CD4-positive, alpha-beta T cell treated with Interferon gamma for 1 hour (primary cell): Measurements from ENCODE around the gene MTX1.
A peak's percentile ranks its signal among the peaks of the same experiment; 100 is the strongest.
"Not testable (repeated sequence)": the region's sequence is repeated elsewhere in the genome, so short reads cannot be mapped to it uniquely, and the experiment has no call there.

Source experiments
- DNase-seq: peaks from one replicate; pipeline ENCODE4 v3.0.0-alpha.2; 2020

MTX1 gene

DNA sequence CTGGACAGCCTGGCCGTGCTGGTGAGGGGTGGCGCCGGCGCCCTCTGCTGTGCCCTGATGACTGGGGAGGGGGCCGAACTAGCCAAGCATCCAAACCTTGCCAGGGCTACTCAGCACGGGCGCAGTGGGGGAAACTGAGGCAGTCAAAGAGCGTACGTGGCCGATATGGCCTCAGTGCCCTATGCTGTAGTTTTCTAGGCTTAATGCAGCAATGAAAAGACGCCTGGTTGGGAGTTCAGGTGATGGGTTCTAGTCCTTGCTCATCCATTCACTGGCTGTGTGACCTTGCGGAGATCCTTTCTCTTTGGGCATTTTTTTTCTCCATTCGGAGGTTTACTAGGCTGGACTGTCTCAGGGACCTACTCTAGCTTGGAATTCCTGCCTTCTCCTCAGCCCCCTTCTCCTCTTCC, 822 bp downstream of the MTX1 start:
- no peak for DNase-seq

DNA sequence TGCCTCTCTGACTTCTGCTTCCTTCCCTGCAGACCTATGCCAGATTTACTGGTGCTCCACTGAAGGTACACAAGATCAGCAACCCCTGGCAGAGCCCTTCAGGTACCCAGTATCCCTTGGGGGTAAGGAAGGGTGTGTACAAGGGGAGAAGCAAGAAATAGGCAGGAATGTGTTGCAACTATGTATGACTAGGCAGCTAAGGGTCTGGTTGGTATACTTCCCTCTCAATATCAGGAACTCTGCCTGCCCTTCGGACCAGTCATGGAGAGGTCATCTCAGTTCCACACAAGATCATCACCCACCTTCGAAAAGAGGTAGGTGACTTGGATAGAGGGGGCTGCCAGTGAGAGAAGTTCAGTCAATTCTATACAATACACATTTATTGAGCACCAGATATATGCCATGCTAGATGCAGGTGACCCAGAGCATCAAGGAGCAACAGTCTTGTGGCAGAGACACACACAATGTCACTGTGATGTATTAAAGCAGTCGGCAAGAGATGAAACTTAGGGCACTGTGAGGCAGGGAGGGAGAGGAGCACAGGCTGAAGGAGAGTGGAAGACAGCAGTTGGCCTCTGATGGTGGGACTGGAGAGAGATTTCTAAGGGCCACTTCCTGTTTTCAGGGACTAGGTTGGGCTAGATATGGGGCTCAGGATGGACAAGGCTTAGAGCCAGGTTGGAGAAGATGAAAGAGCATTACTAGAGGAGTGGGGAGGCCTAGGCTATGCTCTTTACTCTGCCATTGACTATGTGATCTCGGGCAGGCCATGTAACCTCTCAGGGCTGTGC, 2.0 kb downstream of the MTX1 start:
- DNase-seq, result peak; percentile 35

DNA sequence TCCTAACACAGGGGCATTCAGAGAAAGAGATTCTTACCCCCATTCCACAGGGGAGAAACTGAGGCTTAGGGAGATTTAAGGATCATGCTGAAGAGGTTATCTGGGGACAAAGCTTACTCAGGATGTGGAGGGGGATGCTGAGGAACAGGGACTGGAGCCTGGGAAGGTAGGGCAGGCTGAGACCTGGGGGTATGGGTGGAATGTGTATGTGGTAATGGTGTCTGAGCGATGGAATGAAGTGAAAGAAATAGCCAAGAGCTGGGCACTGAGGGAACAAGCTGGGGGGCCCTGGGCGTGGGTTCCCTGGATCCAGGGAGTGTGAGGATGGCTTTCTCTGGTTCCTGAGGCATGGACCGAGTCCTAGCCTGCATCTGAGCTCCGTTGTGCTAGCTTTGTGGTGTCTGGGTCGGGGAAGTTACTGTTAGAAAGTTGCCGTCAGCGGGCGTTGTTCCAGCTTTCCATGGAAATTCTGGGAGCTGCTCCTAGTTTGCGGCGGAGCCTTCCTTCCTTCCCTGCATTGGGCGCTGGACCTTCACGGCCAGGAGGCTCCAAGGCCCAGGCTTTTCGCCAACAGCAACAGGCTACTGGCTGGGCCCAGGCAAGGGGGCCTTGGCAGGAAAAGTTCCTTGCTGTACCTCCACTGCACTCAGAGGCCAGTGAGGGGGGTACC, 3.0 kb downstream of the MTX1 start:
- DNase-seq, result not testable (repeated sequence)

DNA sequence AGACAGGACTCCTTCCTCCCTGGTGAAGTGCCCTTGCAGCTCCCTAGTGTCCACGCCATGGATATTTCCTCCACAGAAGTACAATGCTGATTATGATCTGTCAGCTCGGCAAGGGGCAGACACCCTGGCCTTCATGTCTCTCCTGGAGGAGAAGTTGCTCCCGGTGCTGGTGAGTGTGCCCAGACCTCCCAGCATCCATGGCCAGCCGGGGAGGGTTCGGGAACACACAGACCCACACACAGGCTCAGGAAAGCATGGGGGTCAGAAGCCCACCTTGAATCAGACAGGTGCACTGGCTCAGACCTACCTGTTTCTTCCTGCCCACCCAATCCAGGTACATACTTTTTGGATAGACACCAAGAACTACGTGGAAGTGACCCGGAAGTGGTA, 3.6 kb downstream of the MTX1 start:
- not testable (repeated sequence) for DNase-seq

DNA sequence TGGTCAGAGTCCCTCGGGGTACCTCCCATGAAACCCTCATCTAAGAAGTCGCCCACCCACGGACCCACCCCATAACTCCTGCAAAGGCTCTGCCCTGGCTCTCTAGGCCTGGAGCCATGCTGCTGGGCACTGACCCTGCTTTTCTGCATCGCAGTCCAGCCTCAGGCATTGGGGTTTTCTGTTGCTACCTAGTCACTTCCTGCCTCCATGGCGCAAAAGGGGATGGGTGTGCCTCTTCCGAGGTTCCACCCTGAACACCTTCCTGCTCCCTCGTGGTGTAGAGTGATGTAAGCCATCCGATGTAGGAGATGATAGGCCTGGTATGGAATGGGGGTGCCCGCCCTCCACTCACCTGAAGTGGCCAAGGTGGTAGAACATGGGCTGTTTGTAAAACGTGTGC, 6.2 kb downstream of the MTX1 start:
- DNase-seq, result not testable (repeated sequence)

DNA sequence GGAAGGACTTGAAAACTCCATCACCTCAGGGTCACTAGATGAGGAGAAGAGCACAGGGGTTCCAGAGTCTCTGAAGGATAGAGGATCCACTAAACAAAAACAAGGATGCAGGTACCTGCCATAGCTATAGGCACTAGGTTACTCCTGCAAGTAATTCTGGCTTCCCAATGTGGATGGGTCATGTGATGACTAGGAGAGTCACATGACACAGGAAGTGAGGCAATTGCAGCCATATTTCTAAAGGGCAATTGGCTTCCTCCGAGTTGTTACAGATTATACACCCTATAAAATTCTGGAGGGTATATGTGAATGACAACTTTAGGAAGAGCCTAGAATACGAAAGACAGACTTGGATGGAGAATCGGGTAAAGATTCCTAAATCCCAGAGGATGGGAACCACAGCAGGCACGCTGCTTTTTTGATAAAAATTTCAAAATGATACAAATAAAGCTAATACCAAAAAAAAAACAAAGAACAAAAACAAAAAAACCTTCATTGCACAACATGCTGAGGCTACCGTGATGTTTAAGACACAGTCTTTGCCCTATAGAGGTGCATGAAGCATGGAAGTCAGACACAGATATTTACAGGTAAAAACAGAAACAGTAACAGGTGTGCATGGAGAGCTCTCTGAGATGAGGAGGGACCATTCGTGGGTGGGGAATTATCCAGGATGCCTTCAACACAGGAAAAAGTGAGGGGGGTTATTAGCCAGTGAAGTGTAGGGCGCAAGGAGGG, 10.5 kb downstream of the MTX1 start:
- no peak for DNase-seq

DNA sequence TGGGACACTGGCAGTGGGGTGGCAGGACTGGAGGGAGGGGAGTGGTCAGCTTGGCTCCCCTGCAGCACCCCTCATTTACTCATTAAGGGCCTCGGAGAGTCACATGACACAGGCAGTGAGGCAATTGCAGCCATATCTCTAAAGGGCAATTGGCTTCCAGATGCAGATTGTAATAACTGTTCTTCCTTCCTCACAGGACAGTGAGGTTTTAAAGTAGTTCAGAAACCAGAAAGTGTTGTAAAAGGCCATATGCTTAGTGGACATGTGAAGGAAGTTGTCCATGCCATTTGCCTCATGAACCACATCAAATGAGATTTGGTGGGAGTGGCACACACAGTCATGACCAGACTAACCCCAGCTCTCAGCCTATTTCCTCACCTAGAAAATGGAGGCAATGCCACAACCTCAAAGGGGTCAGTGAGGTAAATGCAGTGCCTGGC, 11.1 kb downstream of the MTX1 start:
- peak; percentile 44 for DNase-seq

DNA sequence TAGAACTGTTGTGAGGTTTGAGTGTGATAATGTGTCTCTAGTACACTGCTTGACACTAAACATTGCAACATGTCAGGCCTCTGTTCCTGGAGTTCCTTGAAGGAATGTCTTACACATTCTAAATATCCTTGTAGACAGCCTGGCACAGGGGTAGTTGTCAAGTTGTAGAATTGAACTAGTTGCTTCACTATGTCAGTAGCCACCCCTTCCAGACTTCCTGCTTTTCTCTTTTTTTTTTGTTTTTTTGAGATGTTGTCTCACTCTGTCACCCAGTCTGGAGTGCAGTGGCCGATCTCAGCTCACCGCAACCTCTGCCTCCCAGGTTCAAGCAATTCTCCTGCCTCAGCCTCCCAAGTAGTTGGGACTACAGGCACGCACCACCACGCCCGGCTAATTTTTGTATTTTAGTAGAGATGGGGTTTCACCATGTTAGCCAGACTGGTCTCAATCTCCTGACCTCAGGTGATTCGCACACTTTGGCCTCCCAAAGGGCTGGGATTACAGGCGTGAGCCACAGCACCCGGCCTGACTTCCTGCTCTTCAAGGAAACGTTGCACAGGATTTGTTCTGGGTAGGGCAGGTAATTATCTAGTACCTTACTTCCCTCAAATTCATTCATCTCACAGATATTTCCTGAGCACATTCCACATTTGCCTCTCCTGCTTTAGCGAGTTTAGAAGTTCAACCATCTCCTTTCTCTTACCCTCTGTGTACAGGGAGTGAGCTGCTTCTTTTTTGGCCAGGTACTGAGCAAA, 11.9 kb downstream of the MTX1 start:
- DNase-seq, result not testable (repeated sequence)

DNA sequence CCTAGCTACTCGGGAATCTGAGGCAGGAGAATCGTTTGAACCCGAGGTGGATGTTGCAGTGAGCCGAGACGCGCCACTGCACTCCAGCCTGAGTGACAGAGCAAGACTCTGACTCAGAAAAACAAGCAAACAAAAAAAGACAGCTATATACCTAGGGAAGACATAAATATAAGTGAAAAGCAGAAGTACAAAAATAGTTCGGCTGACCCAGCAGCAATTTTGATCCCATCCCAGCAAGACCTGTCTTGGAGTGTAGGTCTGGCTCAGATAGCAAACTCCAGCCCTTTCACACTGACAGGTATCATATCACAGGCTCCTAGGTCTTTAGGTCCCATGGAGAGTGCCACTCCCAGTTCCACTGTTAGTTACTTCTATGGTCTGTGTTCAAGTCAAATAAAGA, 14.6 kb downstream of the MTX1 start:
- no peak for DNase-seq

DNA sequence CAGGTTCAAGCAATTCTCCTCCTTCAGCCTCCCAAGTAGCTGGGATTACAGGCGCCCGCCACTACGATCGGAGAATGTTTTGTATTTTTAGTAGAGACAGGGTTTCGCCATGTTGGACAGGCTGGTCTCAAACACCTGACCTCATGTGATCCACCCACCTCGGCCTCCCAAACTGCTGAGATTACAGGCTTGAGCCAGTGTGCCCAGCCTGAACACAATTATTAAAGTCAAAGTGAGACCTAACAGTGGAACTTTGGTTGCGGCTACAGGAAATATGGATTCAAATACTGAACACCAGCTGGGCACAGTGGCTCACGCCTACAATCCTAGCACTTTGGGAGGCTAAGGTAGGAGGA, 16.9 kb downstream of the MTX1 start:
- DNase-seq, result not testable (repeated sequence)

DNA sequence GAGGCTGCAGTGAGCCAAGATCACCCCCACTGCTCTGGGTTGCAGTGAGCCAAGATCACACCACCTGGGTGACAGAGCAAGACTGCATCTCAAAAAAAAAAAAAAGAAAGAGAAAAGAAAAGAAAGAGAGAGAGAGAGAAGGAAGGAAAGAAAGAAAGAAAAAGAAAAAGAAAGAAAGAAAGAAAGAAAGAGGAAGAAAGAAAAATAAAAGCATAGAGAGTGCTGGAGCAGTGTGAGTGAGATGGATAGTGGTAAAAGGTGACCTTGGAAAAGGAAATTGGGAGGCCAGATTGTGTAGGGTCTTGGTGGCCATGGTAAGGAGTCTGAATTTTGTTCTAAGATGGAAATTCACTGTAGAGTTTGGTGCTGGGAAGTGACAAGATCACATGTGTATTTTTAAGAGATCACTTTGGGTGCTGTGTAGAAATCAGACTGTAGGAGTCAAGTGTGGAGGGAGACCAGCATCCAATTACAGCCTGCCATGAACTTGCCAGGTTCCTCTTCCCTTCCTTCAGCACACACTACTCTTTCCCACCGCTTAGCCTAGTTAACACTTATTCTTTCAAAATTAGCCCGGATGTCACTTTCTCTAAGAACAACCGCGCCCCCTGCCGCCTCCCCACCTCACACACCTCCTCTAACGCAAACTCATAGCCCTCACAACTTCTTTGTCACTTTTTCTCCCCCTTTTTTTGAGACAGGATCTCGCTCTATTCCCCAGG, 17.9 kb downstream of the MTX1 start:
- DNase-seq, result peak; percentile 84

DNA sequence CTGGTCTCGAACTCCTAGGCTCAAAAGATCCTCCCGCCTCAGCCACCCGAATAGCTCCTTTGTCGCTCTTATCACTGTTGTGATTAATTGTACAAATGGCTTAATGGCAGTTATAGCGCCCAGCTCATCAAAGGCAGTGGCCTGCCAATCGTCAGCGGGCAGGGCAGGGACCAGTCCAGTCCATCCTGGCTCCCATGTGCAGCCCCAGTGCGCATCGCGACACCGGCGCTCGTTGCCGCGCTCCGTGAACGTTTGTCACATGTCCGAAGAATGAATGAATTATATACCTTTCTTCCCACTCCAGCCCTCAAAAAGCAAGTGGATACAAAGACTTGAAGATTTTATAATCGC, 18.4 kb downstream of the MTX1 start:
- no peak for DNase-seq

DNA sequence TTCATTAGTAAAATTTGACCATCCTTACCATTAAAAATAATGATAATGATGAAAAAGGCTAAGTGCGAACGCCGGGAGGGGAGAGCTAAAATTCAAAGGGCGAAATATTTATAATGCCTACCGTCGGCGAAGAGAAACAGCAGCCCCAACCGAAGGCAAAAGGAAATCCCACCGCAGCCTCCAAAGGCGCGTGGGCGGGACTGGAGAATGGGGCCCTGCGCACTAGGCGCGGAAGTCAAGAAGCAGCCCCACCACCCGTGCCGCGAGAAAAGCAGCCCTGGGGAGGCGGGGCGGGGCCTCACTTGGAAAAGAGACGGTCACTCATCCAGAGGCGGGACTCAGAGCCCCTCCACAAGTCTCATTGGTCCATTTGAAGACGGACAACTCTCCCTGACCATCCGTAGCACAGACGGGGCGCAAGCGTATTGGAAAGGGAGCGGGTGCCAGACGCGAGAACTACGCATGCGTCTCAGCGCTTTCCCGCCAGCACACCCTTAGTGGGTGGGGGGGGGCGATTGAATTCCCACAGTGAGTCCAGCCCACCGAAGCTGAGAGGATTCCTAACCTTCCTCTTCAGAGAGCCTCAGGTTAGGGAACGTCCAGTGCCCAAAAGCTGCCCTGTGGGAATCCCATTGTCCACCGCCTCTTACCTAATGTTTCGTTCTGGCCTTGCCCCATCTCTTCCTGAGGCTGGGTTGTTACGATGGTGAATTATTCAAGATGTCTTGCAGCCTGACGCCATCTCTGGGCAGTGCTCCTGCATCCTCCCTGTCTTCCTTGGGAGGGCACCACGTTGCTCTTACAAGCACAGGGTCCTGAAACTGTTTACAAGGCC, 19.0 kb downstream of the MTX1 start:
- DNase-seq, result peak; percentile 99

DNA sequence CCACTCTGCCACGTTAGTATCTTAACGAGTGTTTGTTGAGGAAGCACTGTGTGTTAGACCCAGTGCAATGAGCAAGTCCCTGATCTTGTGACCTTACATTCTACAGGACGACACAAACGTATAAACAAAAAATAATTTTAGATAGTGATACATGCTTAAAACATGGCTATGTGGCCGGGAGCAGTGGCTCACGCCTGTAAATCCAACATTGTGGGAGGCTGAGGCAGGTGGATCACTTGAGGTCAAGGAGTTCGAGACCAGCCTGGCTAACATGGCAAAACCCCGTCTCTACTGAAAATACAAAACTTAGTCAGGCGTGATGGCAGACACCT, 19.6 kb downstream of the MTX1 start:
- DNase-seq, result no peak

DNA sequence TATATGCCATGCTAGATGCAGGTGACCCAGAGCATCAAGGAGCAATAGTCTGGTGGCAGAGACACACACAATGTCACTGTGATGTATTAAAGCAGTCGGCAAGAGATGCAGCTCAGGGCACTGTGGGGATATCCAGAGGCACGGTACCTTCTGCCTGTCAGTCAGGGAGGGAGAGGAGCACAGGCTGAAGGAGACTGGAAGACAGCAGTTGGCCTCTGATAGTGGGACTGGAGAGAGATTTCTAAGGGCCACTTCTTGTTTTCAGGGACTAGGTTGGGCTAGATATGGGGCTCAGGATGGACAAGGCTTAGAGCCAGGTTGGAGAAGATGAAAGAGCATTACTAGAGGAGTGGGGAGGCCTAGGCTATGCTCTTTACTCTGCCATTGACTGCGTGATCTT, 22.8 kb downstream of the MTX1 start:
- DNase-seq, result not testable (repeated sequence)

DNA sequence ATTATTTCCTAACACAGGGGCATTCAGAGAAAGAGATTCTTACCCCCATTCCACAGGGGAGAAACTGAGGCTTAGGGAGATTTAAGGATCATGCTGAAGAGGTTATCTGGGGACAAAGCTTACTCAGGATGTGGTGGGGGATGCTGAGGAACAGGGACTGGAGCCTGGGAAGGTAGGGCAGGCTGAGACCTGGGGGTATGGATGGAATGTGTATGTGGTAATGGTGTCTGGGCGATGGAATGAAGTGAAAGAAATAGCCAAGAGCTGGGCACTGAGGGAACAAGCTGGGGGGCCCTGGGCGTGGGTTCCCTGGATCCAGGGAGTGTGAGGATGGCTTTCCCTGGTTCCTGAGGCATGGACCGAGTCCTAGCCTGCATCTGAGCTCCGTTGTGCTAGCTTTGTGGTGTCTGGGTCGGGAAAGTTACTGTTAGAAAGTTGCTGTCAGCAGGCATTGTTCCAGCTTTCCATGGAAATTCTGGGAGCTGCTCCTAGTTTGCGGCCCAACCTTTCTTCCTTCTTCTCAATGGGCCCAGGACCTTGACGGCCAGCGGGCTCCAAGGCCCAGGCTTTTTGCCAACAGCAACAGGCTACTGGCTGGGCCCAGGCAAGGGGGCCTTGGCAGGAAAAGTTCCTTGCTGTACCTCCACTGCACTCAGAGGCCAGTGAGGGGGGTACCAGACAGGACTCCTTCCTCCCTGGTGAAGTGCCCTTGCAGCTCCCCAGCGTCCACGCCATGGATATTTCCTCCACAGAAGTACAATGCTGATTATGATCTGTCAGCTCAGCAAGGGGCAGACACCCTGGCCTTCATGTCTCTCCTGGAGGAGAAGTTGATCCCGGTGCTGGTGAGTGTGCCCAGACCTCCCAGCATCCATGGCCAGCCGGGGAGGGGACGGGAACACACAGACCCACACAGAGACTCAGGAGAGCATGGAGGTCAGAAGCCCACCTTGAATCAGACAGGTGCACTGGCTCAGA, 23.8 kb downstream of the MTX1 start:
- not testable (repeated sequence) for DNase-seq

DNA sequence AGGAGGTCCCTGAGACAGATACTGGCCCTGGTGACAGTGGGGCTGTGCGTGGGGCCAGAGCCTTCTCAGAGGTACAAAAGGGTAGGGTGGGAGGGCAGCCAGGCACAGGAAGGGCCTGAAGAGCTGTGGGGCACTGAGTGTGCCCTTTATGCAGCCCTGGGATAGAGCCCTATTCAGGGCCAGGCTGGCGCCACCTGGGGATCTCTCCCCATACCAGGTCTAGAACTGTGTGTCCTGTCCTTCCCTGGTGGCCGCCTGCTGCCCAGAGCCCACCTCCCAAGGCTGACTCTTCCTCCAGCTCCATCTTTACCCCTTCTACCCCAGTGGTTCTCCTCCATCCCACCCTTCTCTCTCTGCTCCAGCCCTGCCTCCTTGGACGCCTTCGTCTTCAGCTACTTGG, 25.0 kb downstream of the MTX1 start:
- DNase-seq, result not testable (repeated sequence)

DNA sequence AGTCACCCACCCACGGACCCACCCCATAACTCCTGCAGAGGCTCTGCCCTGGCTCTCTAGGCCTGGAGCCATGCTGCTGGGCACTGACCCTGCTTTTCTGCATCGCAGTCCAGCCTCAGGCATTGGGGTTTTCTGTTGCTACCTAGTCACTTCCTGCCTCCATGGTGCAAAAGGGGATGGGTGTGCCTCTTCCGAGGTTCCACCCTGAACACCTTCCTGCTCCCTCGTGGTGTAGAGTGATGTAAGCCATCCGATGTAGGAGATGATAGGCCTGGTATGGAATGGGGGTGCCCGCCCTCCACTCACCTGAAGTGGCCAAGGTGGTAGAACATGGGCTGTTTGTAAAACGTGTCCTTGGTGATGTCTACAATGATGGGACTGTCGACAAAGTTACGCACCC, 26.9 kb downstream of the MTX1 start:
- DNase-seq, result not testable (repeated sequence)

DNA sequence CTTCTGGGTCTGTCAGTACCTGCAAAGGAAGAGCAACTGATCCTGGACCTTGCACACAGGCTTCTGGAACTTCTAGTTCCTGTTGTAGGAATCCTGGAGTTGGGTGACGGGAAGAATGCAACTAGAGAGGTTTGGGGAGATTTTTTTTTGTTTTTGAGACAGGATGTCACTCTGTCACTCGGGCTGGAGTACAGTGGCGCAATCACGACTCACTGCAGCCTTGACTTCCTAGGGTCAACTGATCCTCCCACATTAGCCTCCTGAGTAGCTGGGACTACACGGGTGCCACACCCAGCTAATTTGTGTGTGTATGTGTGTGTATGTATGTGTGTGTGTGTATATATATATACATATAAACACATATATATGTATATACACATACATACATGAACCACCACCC, 28.0 kb downstream of the MTX1 start:
- no peak for DNase-seq

DNA sequence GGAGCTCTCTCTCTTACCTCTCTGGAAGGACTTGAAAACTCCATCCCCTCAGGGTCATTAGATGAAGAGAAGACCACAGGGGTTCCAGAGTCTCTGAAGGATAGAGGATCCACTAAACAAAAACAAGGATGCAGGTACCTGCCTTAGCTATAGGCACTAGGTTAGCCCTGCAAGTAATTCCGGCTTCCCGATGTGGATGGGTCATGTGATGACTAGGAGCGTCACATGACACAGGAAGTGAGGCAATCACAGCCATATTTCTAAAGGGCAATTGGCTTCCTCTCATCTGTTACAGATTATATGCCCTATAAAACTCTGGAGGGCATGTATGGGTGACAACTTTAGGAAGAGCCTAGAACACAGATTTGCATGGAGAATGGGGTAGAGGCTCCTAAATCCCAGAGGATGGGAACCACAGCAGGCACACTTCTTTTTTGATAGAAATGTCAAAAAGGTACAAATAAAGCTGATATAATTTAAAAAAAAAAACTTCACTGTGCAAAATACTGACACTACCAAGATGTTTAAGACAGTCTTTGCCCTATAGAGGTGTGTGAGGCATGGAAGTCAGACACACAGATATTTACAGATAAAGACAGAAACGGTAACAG, 32.7 kb downstream of the MTX1 start:
- DNase-seq, result peak; percentile 61
